Neural progenitor cell (in vitro differentiated cells): Measurements from ENCODE around the gene ARHGEF12. TPM values are rescaled to one million over a fixed set of nuclear protein-coding genes. Genes with fewer than 3 reads are reported as not detected.

Source experiments
- DNase-seq: peaks from one replicate; pipeline ENCODE4 v3.0.0-alpha.2; 2016; ENCODE audit warnings: low spot score
- H2AFZ ChIP-seq: fragments of 200-600 bp; sonication (generic); replicated peaks from 2 replicates; pipeline ENCODE4 v1.6.1; 2016; ENCODE audit warnings: antibody characterized with exemption
- H3F3A ChIP-seq: fragments of 200-600 bp; sonication (generic); 2 replicates; pipeline ENCODE4 v1.6.1; 2016; ENCODE audit warnings: antibody characterized with exemption, low read depth
- H3K27ac ChIP-seq: fragments of 200-600 bp; sonication (generic); 2 replicates; pipeline ENCODE4 v1.5.1; 2016; ENCODE audit warnings: mild to moderate bottlenecking
- H3K27me3 ChIP-seq: fragments of 200-600 bp; sonication (generic); 2 replicates; pipeline ENCODE4 v1.6.1; 2016; ENCODE audit warnings: mild to moderate bottlenecking, moderate library complexity
- H3K36me3 ChIP-seq: fragments of 200-600 bp; sonication (generic); 2 replicates; pipeline ENCODE4 v1.5.1; 2016
- H3K4me1 ChIP-seq: fragments of 200-600 bp; sonication (generic); 2 replicates; pipeline ENCODE4 v1.6.1; 2016; ENCODE audit warnings: mixed run types
- H3K4me2 ChIP-seq: fragments of 200-600 bp; sonication (generic); 2 replicates; pipeline ENCODE4 v1.6.1; 2016
- H3K4me3 ChIP-seq: fragments of 200-600 bp; sonication (generic); 2 replicates; pipeline ENCODE4 v1.5.1; 2016
- H3K79me2 ChIP-seq: fragments of 200-600 bp; sonication (generic); 2 replicates; pipeline ENCODE4 v1.6.1; 2016; ENCODE audit warnings: low read depth
- H3K9ac ChIP-seq: fragments of 200-600 bp; sonication (generic); 2 replicates; pipeline ENCODE4 v1.6.1; 2016
- H3K9me3 ChIP-seq: fragments of 200-600 bp; sonication (generic); 2 replicates; pipeline ENCODE4 v1.5.1; 2016; ENCODE audit warnings: low read depth
- H4K20me1 ChIP-seq: fragments of 200-600 bp; sonication (generic); 2 replicates; pipeline ENCODE4 v1.6.1; 2016; ENCODE audit warnings: low read depth
- H3K27ac Mint-ChIP-seq: 3 replicates; pipeline ENCODE4 v1.8.0; 2021; ENCODE audit warnings: mixed read lengths
- H3K27me3 Mint-ChIP-seq: 2 replicates; pipeline ENCODE4 v1.8.0; 2022; ENCODE audit warnings: low read depth, mild to moderate bottlenecking, inconsistent platforms, moderate library complexity, mixed read lengths; ENCODE audit not compliant: insufficient read depth
- H3K36me3 Mint-ChIP-seq: 3 replicates; pipeline ENCODE4 v1.8.0; 2021; ENCODE audit warnings: mixed read lengths
- H3K4me1 Mint-ChIP-seq: 3 replicates; pipeline ENCODE4 v1.8.0; 2021; ENCODE audit warnings: mixed read lengths
- H3K4me3 Mint-ChIP-seq: 3 replicates; pipeline ENCODE4 v1.8.0; 2021; ENCODE audit warnings: mild to moderate bottlenecking, moderate library complexity, mixed read lengths
- H3K9me3 Mint-ChIP-seq: 3 replicates; pipeline ENCODE4 v1.8.0; 2020; ENCODE audit warnings: mixed read lengths
- CTCF ChIP-seq: fragments of 200-600 bp; sonication (generic); IDR thresholded peaks from 2 replicates; pipeline ENCODE4 v1.5.1; 2017; ENCODE audit warnings: antibody characterized with exemption, mild to moderate bottlenecking
- EZH2 ChIP-seq: fragments of 200-600 bp; sonication (generic); IDR thresholded peaks from 2 replicates; pipeline ENCODE4 v1.6.1; 2017; ENCODE audit warnings: antibody characterized with exemption, mild to moderate bottlenecking, moderate library complexity
- EZH2phosphoT487 ChIP-seq: fragments of 200-600 bp; sonication (generic); IDR thresholded peaks from 2 replicates; pipeline ENCODE4 v1.6.1; 2017; ENCODE audit warnings: antibody characterized with exemption
- total RNA-seq: library from RNA; depleted of rRNA; stranded (reverse); fragments of >200 nt; gene quantifications from 2 replicates; pipeline ENCODE4 v1.2.3, GENCODE V29; 2015; ENCODE audit warnings: low replicate concordance

Gene ARHGEF12
- total RNA-seq, 1 donor from 2014 or later = 31.3 TPM

- Histone ChIP-seq H3K4me1 (peaks cover 16% of the 10 kb centered on the region), H3K9me3 (no peaks in the 10 kb centered on the region), H3K36me3 (no peaks in the 10 kb centered on the region), H3F3A (peaks cover 9% of the 10 kb centered on the region), H3K4me3 (no peak overlapping the region), H4K20me1 (no peaks in the 10 kb centered on the region), H3K27ac (no peak overlapping the region), H3K4me2 (no peak overlapping the region), H3K79me2 (no peaks in the 10 kb centered on the region), H2AFZ (no peak overlapping the region), H3K27me3 (no peaks in the 10 kb centered on the region), H3K9ac (no peak overlapping the region)
- peaks cover 22% of the 10 kb centered on the region for H3K27me3 Mint-ChIP-seq
- no peaks in the 10 kb centered on the region for H3K36me3 Mint-ChIP-seq
- H3K27ac Mint-ChIP-seq = no peak overlapping the region
- no peak overlapping the region for H3K4me3 Mint-ChIP-seq
- no peaks in the 10 kb centered on the region for H3K9me3 Mint-ChIP-seq
- TF ChIP-seq CTCF (no peak), EZH2 (no peak), EZH2phosphoT487 (no peak)
- no peak for DNase-seq
- H3K4me1 Mint-ChIP-seq = peaks cover 15% of the 10 kb centered on the region
Measured at GRCh38 chr11:120295099-120295498, 41.1 kb upstream of the ARHGEF12 start.

- H3K9me3 Mint-ChIP-seq = no peaks in the 10 kb centered on the region
- Histone ChIP-seq H3K4me1 (peaks cover 3% of the 10 kb centered on the region), H3K9ac (no peak overlapping the region), H3K79me2 (no peaks in the 10 kb centered on the region), H3K4me3 (no peak overlapping the region), H2AFZ (no peak overlapping the region), H3K27ac (no peak overlapping the region), H3K36me3 (no peaks in the 10 kb centered on the region), H3K4me2 (no peak overlapping the region), H3K27me3 (no peaks in the 10 kb centered on the region), H4K20me1 (no peaks in the 10 kb centered on the region), H3K9me3 (no peaks in the 10 kb centered on the region), H3F3A (no peaks in the 10 kb centered on the region)
- no peaks in the 10 kb centered on the region for H3K36me3 Mint-ChIP-seq
- no peak overlapping the region for H3K4me3 Mint-ChIP-seq
- H3K4me1 Mint-ChIP-seq = peaks cover 5% of the 10 kb centered on the region
- peaks cover 19% of the 10 kb centered on the region for H3K27me3 Mint-ChIP-seq
- TF ChIP-seq CTCF (no peak), EZH2 (no peak), EZH2phosphoT487 (no peak)
- no peak overlapping the region for H3K27ac Mint-ChIP-seq
- DNase-seq = no peak
Measured at GRCh38 chr11:120296554-120296953, 39.7 kb upstream of the ARHGEF12 start.

GRCh38 chr11:120298461-120298860, 37.8 kb upstream of the ARHGEF12 start:
- no peaks in the 10 kb centered on the region for H4K20me1 ChIP-seq
- no peaks in the 10 kb centered on the region for H3K36me3 ChIP-seq
- DNase-seq = no peak
- H3K4me3 ChIP-seq = no peak overlapping the region
- no peak overlapping the region for H3K27ac Mint-ChIP-seq
- no peaks in the 10 kb centered on the region for H3K9me3 Mint-ChIP-seq
- no peak overlapping the region for H3K4me3 Mint-ChIP-seq
- H3K36me3 Mint-ChIP-seq = no peaks in the 10 kb centered on the region
- no peaks in the 10 kb centered on the region for H3K9me3 ChIP-seq
- no peak overlapping the region for H3K27ac ChIP-seq
- peaks cover 5% of the 10 kb centered on the region for H3K4me1 Mint-ChIP-seq
- no peaks in the 10 kb centered on the region for H3K27me3 ChIP-seq
- TF ChIP-seq EZH2phosphoT487 (no peak), EZH2 (no peak), CTCF (no peak)
- no peak overlapping the region for H3K9ac ChIP-seq
- H2AFZ ChIP-seq = no peak overlapping the region
- no peaks in the 10 kb centered on the region for H3F3A ChIP-seq
- peaks cover 12% of the 10 kb centered on the region for H3K27me3 Mint-ChIP-seq
- H3K4me2 ChIP-seq = no peak overlapping the region
- H3K4me1 ChIP-seq = peaks cover 3% of the 10 kb centered on the region
- H3K79me2 ChIP-seq = no peaks in the 10 kb centered on the region
